B cell (primary cell): ENCODE results near the gene NBL1. TPM values are rescaled to one million over a fixed set of nuclear protein-coding genes. Genes with fewer than 3 reads are reported as not detected.

Source experiments
- ATAC-seq: fragments of 200-7000 bp; cut with Tn5 transposase; one replicate; pipeline ENCODE4 v1.10.0; 2021; ENCODE audit warnings: low read depth, mild to moderate bottlenecking, moderate number of reproducible peaks, moderate library complexity
- CTCF ChIA-PET: fragments of 350-600 bp; sonication (Branson Sonifier 250); formaldehyde crosslinking; loops from one replicate; lab custom pipeline; 2021; ENCODE audit warnings: antibody characterized with exemption, inconsistent platforms; lab: Charles Lee
- POLR2A ChIA-PET: fragments of 350-600 bp; sonication (Branson Sonifier 250); formaldehyde crosslinking; loops from one replicate; lab custom pipeline; 2021; ENCODE audit warnings: antibody characterized with exemption; lab: Charles Lee
- DNase-seq: peaks from one replicate; pipeline ENCODE4 v3.0.0; 2013
- H2AFZ ChIP-seq: 2 replicates; pipeline ENCODE4 v1.6.1; 2012; ENCODE audit warnings: mild to moderate bottlenecking, low read depth, low read length; ENCODE audit not compliant: insufficient read depth, poor library complexity, severe bottlenecking
- H3K27ac ChIP-seq, 2 donors: 1 replicate in 1 of 2; 2 replicates in 1 of 2; pipeline ENCODE4 v1.5.1; 2012 to 2013; ENCODE audit warnings: low read length in 2 of 2, mild to moderate bottlenecking in 2 of 2, moderate library complexity in 1 of 2
- H3K27me3 ChIP-seq, 4 experiments: fragments of 200-600 bp in 1 of 4; sonication (generic) in 1 of 4; replicated peaks in 1 of 4; 1 replicate in 2 of 4; 2 replicates in 2 of 4; pipeline versions ENCODE4 v1.6.1 to v1.7.0; 2013 to 2016; ENCODE audit warnings: low read length in 3 of 4, mild to moderate bottlenecking in 2 of 4, mixed read lengths in 1 of 4, moderate library complexity in 1 of 4; ENCODE audit not compliant: insufficient read depth in 4 of 4, control insufficient read depth in 3 of 4; ENCODE audit errors: control extremely low read depth in 1 of 4
- H3K36me3 ChIP-seq, 2 experiments: replicated peaks in 1 of 2; 1 replicate in 1 of 2; 2 replicates in 1 of 2; pipeline versions ENCODE4 v1.6.1 to v1.7.1; 2013; ENCODE audit warnings: low read length in 1 of 2; ENCODE audit not compliant: insufficient read depth in 2 of 2, control insufficient read depth in 1 of 2; ENCODE audit errors: control extremely low read depth in 1 of 2, extremely low read depth in 1 of 2
- H3K4me1 ChIP-seq, 2 donors: fragments of 200-600 bp in 1 of 2; sonication (generic) in 1 of 2; 1 replicate in 1 of 2; 2 replicates in 1 of 2; pipeline versions ENCODE4 v1.5.1 to v1.6.1; 2013 to 2017; ENCODE audit warnings: low read length in 2 of 2; ENCODE audit not compliant: control insufficient read depth in 2 of 2, insufficient read depth in 2 of 2
- H3K4me2 ChIP-seq: replicated peaks from 2 replicates; pipeline ENCODE3; 2012; ENCODE audit warnings: mild to moderate bottlenecking, low read depth, low read length; ENCODE audit not compliant: poor library complexity, severe bottlenecking
- H3K4me3 ChIP-seq, 5 experiments: fragments of 200-600 bp in 1 of 5; sonication (generic) in 1 of 5; 1 replicate in 3 of 5; 2 replicates in 2 of 5; pipeline versions ENCODE4 v1.5.1 to v1.7.0; 2011 to 2016; ENCODE audit warnings: low read length in 4 of 5, mild to moderate bottlenecking in 4 of 5, low read depth in 2 of 5, control low read depth in 1 of 5, moderate library complexity in 1 of 5; ENCODE audit not compliant: insufficient read depth in 1 of 5; ENCODE audit errors: control extremely low read depth in 1 of 5, extremely low read depth in 1 of 5
- H3K79me2 ChIP-seq: fragments of 200-600 bp; sonication (generic); one replicate; pipeline ENCODE4 v1.6.0; 2016; ENCODE audit warnings: low read length; ENCODE audit not compliant: control insufficient read depth, insufficient read depth
- H3K9ac ChIP-seq: fragments of 200-600 bp; sonication (generic); 2 replicates; pipeline ENCODE4 v1.6.1; 2017; ENCODE audit warnings: mild to moderate bottlenecking, low read length, moderate library complexity
- H3K9me3 ChIP-seq, 3 donors: one replicate each; pipeline versions ENCODE4 v1.6.1 to v1.7.1; 2013; ENCODE audit warnings: low read length in 2 of 3; ENCODE audit not compliant: control insufficient read depth in 2 of 3, insufficient read depth in 1 of 3; ENCODE audit errors: control extremely low read depth in 1 of 3
- H4K20me1 ChIP-seq: 2 replicates; pipeline ENCODE4 v1.6.0; 2012; ENCODE audit warnings: mild to moderate bottlenecking, low read length; ENCODE audit not compliant: insufficient read depth, control insufficient read depth, poor library complexity, severe bottlenecking
- H3K27ac Mint-ChIP-seq: one replicate; pipeline ENCODE4 v1.8.0; 2021; ENCODE audit warnings: mixed read lengths
- H3K27me3 Mint-ChIP-seq: one replicate; pipeline ENCODE4 v1.8.0; 2021; ENCODE audit warnings: mixed read lengths
- H3K4me1 Mint-ChIP-seq: one replicate; pipeline ENCODE4 v1.8.0; 2021; ENCODE audit warnings: mixed read lengths
- H3K4me3 Mint-ChIP-seq: one replicate; pipeline ENCODE4 v1.8.0; 2021; ENCODE audit warnings: mixed read lengths
- H3K9me3 Mint-ChIP-seq: one replicate; pipeline ENCODE4 v1.8.0; 2022; ENCODE audit warnings: mixed read lengths; ENCODE audit not compliant: insufficient read depth
- CTCF ChIP-seq: fragments of 200-600 bp; IDR thresholded peaks from one replicate; pipeline ENCODE4 v1.8.0; 2022; ENCODE audit warnings: antibody characterized with exemption, mild to moderate bottlenecking
- EZH2 ChIP-seq: IDR thresholded peaks from 2 replicates; pipeline ENCODE4 v1.6.1; 2012; ENCODE audit warnings: borderline replicate concordance, low read depth, mild to moderate bottlenecking, moderate library complexity, low read length; ENCODE audit not compliant: insufficient read depth, poor library complexity, severe bottlenecking
- WGBS: methylation state at CpG from one replicate; pipeline ENCODE4 v1.1.5; 2013; ENCODE audit warnings: missing lambda C conversion rate; ENCODE audit not compliant: insufficient coverage; 5-methylcytosine and 5-hydroxymethylcytosine counted together
- intact Hi-C: fragments of 100-400 bp; cut with micrococcal nuclease; formaldehyde crosslinking; loops from one replicate; pipeline ENCODE4 v1.10.0; 2022
- polyA plus RNA-seq: library from polyadenylated mRNA; depleted of rRNA; stranded (reverse); fragments of >200 nt; gene quantifications from 2 replicates; pipeline ENCODE4 v1.2.3, GENCODE V29; 2012
- total RNA-seq, 2 donors: library from RNA; stranded (reverse); fragments of 120-200 nt in 1 of 2; gene quantifications; 1 replicate in 1 of 2; 2 replicates in 1 of 2; pipeline versions ENCODE4 v1.2.3 to v1.2.4, GENCODE V29; 2013 to 2022

The NBL1 gene
- total and polyA plus RNA-seq, 2 donors (not counting 1 experiment from before 2014, with no cell fraction given), result 0.74 to 0.97 TPM

- CTCF ChIA-PET, result no interaction called here
- peak overlapping the region; percentile 84 for H3K4me3 Mint-ChIP-seq
- Histone ChIP-seq H3K4me2 (peak overlapping the region; percentile 98), H3K79me2 (no peaks in the 10 kb centered on the region), H3K9ac (no peak overlapping the region), H3K27me3 (peaks cover 0 to 47% (median 26%) of the 10 kb centered on the region in 4 experiments), H3K27ac (no peak overlapping the region), H3K4me1 (peaks cover 12 to 13% of the 10 kb centered on the region in 2 donors), H3K9me3 (peaks cover 0 to 6% (median 0%) of the 10 kb centered on the region in 3 donors), H3K36me3 (no peaks in the 10 kb centered on the region), H4K20me1 (no peaks in the 10 kb centered on the region), H3K4me3 (no peak overlapping the region), H2AFZ (no peak overlapping the region)
- peaks cover 52% of the 10 kb centered on the region for H3K27me3 Mint-ChIP-seq
- ATAC-seq (no peak), DNase-seq (no peak)
- WGBS, result 78% methylated on average over 6 of the region's 7 CpGs
- peaks cover 12% of the 10 kb centered on the region for H3K4me1 Mint-ChIP-seq
- H3K27ac Mint-ChIP-seq, result no peak overlapping the region
- no peaks in the 10 kb centered on the region for H3K9me3 Mint-ChIP-seq
- intact Hi-C loops, result no loop called here
- POLR2A ChIA-PET, result no interaction called here
- no peak for TF ChIP-seq CTCF
- no peak for TF ChIP-seq EZH2
These were observed 990 bp upstream of the NBL1 start for GRCh38 chr1:19643121-19643520.

GRCh38 chr1:19644395-19644680 lies 227 bp downstream of the NBL1 start:
- H3K4me3 ChIP-seq, result peak overlapping the region in 3 of 5 experiments; percentile 46 to 67 (median 56)
- no peak overlapping the region for H3K27ac Mint-ChIP-seq

More at GRCh38 chr1:19644395-19644680, 227 bp downstream of the NBL1 start:
- DNase-seq (no peak), ATAC-seq (no peak)
- Histone ChIP-seq H3K9me3 (peaks cover 0 to 6% (median 0%) of the 10 kb centered on the region in 3 donors), H3K27me3 (peaks cover 0 to 49% (median 26%) of the 10 kb centered on the region in 4 experiments), H3K4me1 (peaks cover 12 to 13% of the 10 kb centered on the region in 2 donors), H3K36me3 (no peaks in the 10 kb centered on the region), H2AFZ (peak overlapping the region; percentile 89), H3K9ac (peak overlapping the region; percentile 68), H3K27ac (no peak overlapping the region), H3K4me2 (peak overlapping the region; percentile 98), H4K20me1 (no peaks in the 10 kb centered on the region), H3K79me2 (no peaks in the 10 kb centered on the region)
- TF ChIP-seq CTCF, result no peak
- no peak for TF ChIP-seq EZH2
- H3K4me3 Mint-ChIP-seq, result no peak overlapping the region
- WGBS, result under 1% methylated on average over 51 of the region's 51 CpGs
- H3K4me1 Mint-ChIP-seq, result peaks cover 12% of the 10 kb centered on the region
- no peaks in the 10 kb centered on the region for H3K9me3 Mint-ChIP-seq
- ChIA-PET CTCF (no interaction called here), POLR2A (no interaction called here)
- H3K27me3 Mint-ChIP-seq, result peaks cover 52% of the 10 kb centered on the region
- intact Hi-C loops, result no loop called here
